Left lung (tissue), 10 donors: ENCODE measurements around the gene ATF1. TPM values are rescaled to one million over a fixed set of nuclear protein-coding genes. Genes with fewer than 3 reads are reported as not detected.
"Not testable (repeated sequence)": the region's sequence is repeated elsewhere in the genome, so short reads cannot be mapped to it uniquely, and the experiment has no call there.

ENCODE experiments used
- ATAC-seq: fragments of 200-7000 bp; cut with Tn5 transposase; one replicate; pipeline ENCODE4 v1.9.1; 2020; ENCODE audit warnings: moderate library complexity
- DNase-seq, 4 donors: peaks; one replicate each; pipeline ENCODE4 v3.0.0-alpha.2; 2013 to 2020
- H3K27ac ChIP-seq, 2 donors: fragments of 200-600 bp; sonication (generic) in 1 of 2; one replicate each; pipeline versions ENCODE4 v1.5.0 to v1.8.0; 2020 to 2021
- H3K27me3 ChIP-seq, 2 donors: fragments of 200-600 bp; sonication (generic) in 1 of 2; one replicate each; pipeline versions ENCODE4 v1.5.0 to v1.8.0; 2020 to 2021
- H3K36me3 ChIP-seq, 2 donors: fragments of 200-600 bp; sonication (generic) in 1 of 2; one replicate each; pipeline versions ENCODE4 v1.5.0 to v1.8.0; 2020 to 2021
- H3K4me1 ChIP-seq, 2 donors: fragments of 200-600 bp; one replicate each; pipeline ENCODE4 v1.8.0; 2021
- H3K4me3 ChIP-seq, 2 donors: fragments of 200-600 bp; sonication (generic) in 1 of 2; one replicate each; pipeline versions ENCODE4 v1.5.0 to v1.8.0; 2020 to 2021; ENCODE audit warnings: mild to moderate bottlenecking in 1 of 2
- H3K9me3 ChIP-seq, 2 donors: fragments of 200-600 bp; sonication (generic) in 1 of 2; one replicate each; pipeline versions ENCODE4 v1.5.0 to v1.8.0; 2020 to 2021
- CTCF ChIP-seq, 2 donors: fragments of 200-600 bp; sonication (generic) in 1 of 2; IDR thresholded peaks; one replicate each; pipeline versions ENCODE4 v1.5.0 to v1.8.0; 2021; ENCODE audit warnings: antibody characterized with exemption in 2 of 2
- intact Hi-C, 2 donors: fragments of 100-400 bp; cut with DNase I; formaldehyde crosslinking; loops; one replicate each; pipeline versions ENCODE4 v1.11.2 to v1.14.2; 2022
- polyA plus RNA-seq, 6 donors: library from polyadenylated mRNA; unstranded; fragments of 120-200 nt; gene quantifications; one replicate each; pipeline ENCODE4 v1.2.1, GENCODE V29; 2013; ENCODE audit not compliant: insufficient read length in 6 of 6
- total RNA-seq, 2 donors: library from RNA; stranded (reverse); fragmentation: NEBNext Ultra II Directional; extraction: Animal tissue kit (Norgen Biotek cat#: 25700); gene quantifications; one replicate each; pipeline ENCODE4 v1.2.1, GENCODE V29; 2021
- donor health status: DM: no; HTN: yes; CAD: no.
- donor health status: DM: no; HTN: no; CAD: no.

The ATF1 gene
- total and polyA plus RNA-seq, 8 donors = 33.0 to 56.4 (median 45.9) TPM

GRCh38 chr12:50790081-50790480 lies 26.2 kb downstream of the ATF1 start:
- TF ChIP-seq CTCF (IDR thresholded peaks at IDR 0.05) = no peak
- ATAC-seq (no peak), DNase-seq (no peak)
- Histone ChIP-seq H3K27ac (no peak overlapping the region), H3K4me3 (no peak overlapping the region), H3K4me1 (peaks cover 0 to 12% of the 10 kb centered on the region in 2 donors), H3K36me3 (peaks cover 0 to 3% of the 10 kb centered on the region in 2 donors), H3K9me3 (no peaks in the 10 kb centered on the region), H3K27me3 (no peaks in the 10 kb centered on the region)
- intact Hi-C loops = no loop called here

GRCh38 chr12:50799908-50800307 lies 36.0 kb downstream of the ATF1 start:
- H3K27me3 ChIP-seq = no peaks in the 10 kb centered on the region
- TF ChIP-seq CTCF (IDR thresholded peaks at IDR 0.05) = no peak
- no peak overlapping the region for H3K27ac ChIP-seq
- no peak overlapping the region for H3K4me3 ChIP-seq
- H3K36me3 ChIP-seq = peaks cover 0 to 56% of the 10 kb centered on the region in 2 donors
- no peaks in the 10 kb centered on the region for H3K4me1 ChIP-seq
- intact Hi-C loops = no loop called here
- peaks cover 0 to 23% of the 10 kb centered on the region in 2 donors for H3K9me3 ChIP-seq
- ATAC-seq = no peak
- no peak for DNase-seq

GRCh38 chr12:50803230-50803875 lies 39.5 kb downstream of the ATF1 start:
- Histone ChIP-seq H3K27ac (no peak overlapping the region), H3K4me3 (no peak overlapping the region), H3K4me1 (no peaks in the 10 kb centered on the region), H3K36me3 (peaks cover 0 to 39% of the 10 kb centered on the region in 2 donors), H3K27me3 (no peaks in the 10 kb centered on the region), H3K9me3 (peaks cover 0 to 21% of the 10 kb centered on the region in 2 donors)
- ATAC-seq = no peak
- no peak for TF ChIP-seq CTCF (IDR thresholded peaks at IDR 0.05)
- peak in 2 of 4 donors; percentile 26 to 36 for DNase-seq
- intact Hi-C loops = no loop called here

- no peak overlapping the region for H3K4me3 ChIP-seq
- no peaks in the 10 kb centered on the region for H3K27me3 ChIP-seq
- ATAC-seq (no peak), DNase-seq (no peak)
- intact Hi-C loops = no loop called here
- no peak for TF ChIP-seq CTCF (IDR thresholded peaks at IDR 0.05)
- no peaks in the 10 kb centered on the region for H3K9me3 ChIP-seq
- H3K27ac ChIP-seq = no peak overlapping the region
- H3K4me1 ChIP-seq = no peaks in the 10 kb centered on the region
- peaks cover 0 to 36% of the 10 kb centered on the region in 2 donors for H3K36me3 ChIP-seq
Measured at GRCh38 chr12:50806176-50806575, 42.3 kb downstream of the ATF1 start.

GRCh38 chr12:50809131-50809530 lies 45.2 kb downstream of the ATF1 start:
- H3K27ac ChIP-seq, intact Hi-C loops, DNase-seq, H3K9me3 ChIP-seq, H3K4me1 ChIP-seq, ATAC-seq, H3K27me3 ChIP-seq, H3K4me3 ChIP-seq: not testable (repeated sequence)
- peaks cover 0 to 61% of the 10 kb centered on the region in 2 donors for H3K36me3 ChIP-seq

GRCh38 chr12:50814921-50815320 lies 51.0 kb downstream of the ATF1 start:
- intact Hi-C loops, H3K4me1 ChIP-seq, H3K27me3 ChIP-seq, DNase-seq, H3K4me3 ChIP-seq, ATAC-seq, H3K9me3 ChIP-seq, H3K27ac ChIP-seq: not testable (repeated sequence)
- H3K36me3 ChIP-seq = peaks cover 4 to 89% of the 10 kb centered on the region in 2 donors
